GM12878 (cell line): ENCODE results near the gene ADAMTSL3. TPM values are rescaled to one million over a fixed set of nuclear protein-coding genes. Genes with fewer than 3 reads are reported as not detected.

Experiments used
- ATAC-seq: fragments of 200-7000 bp; cut with Tn5 transposase; 3 replicates; pipeline ENCODE4 v1.9.1; 2020; ENCODE audit warnings: mild to moderate bottlenecking, moderate library complexity
- BruUV-seq: library from RNA; stranded (reverse); fragments of 400-500 nt; replicated peaks from 2 replicates; lab custom pipeline; 2021; lab: Mats Ljungman, UMichigan
- CTCF ChIA-PET: fragments of 300-600 bp; sonication (Branson Sonifier 250); formaldehyde crosslinking; extraction: SDS; loops from one replicate; lab custom pipeline; 2021; ENCODE audit warnings: inconsistent platforms; lab: Yijun Ruan, JAX
- POLR2A ChIA-PET: fragments of 350-600 bp; formaldehyde crosslinking; extraction: SDS; loops from one replicate; lab custom pipeline; 2021; ENCODE audit warnings: inconsistent platforms; lab: Charles Lee
- RAD21 ChIA-PET: fragments of 300-600 bp; sonication (Branson Sonifier 250); formaldehyde crosslinking; loops from one replicate; lab custom pipeline; 2023; ENCODE audit warnings: antibody characterized with exemption; ENCODE audit not compliant: unreplicated experiment; lab: Charles Lee
- SMC1A ChIA-PET: fragments of 300-600 bp; sonication (Branson Sonifier 250); formaldehyde crosslinking; loops from one replicate; lab custom pipeline; 2023; ENCODE audit not compliant: unreplicated experiment, uncharacterized antibody; lab: Charles Lee
- DNase-seq: peaks from one replicate; pipeline ENCODE4 v3.0.0-alpha.2; 2011; ENCODE audit warnings: low read depth, low spot score
- FAIRE-seq: peaks from 3 replicates; lab custom pipeline; 2011; peaks lifted over from hg19 to GRCh38; lab: Jason Lieb, UNC
- H2AFZ ChIP-seq: 2 replicates; pipeline ENCODE4 v1.6.0; 2011; ENCODE audit warnings: low read depth, low read length, control low read depth; ENCODE audit not compliant: control insufficient read depth
- H3K27ac ChIP-seq: 2 replicates; pipeline ENCODE4 v1.5.1; 2011; ENCODE audit warnings: control low read depth; ENCODE audit not compliant: control insufficient read depth, insufficient read depth
- H3K27me3 ChIP-seq, 2 experiments: replicated peaks in 1 of 2; 2 replicates each; pipeline versions ENCODE4 v1.6.0 to v1.6.1; 2011; ENCODE audit warnings: low read length in 1 of 2; ENCODE audit not compliant: control insufficient read depth in 2 of 2, insufficient read depth in 2 of 2
- H3K36me3 ChIP-seq, 2 experiments: 2 replicates each; pipeline ENCODE4 v1.5.1; 2011; ENCODE audit warnings: low read length in 1 of 2; ENCODE audit not compliant: control insufficient read depth in 2 of 2, insufficient read depth in 2 of 2
- H3K4me1 ChIP-seq: 2 replicates; pipeline ENCODE4 v1.6.1; 2011; ENCODE audit warnings: mild to moderate bottlenecking, low read length, moderate library complexity, mixed read lengths; ENCODE audit not compliant: control insufficient read depth, insufficient read depth
- H3K4me2 ChIP-seq: 2 replicates; pipeline ENCODE4 v1.6.0; 2011; ENCODE audit warnings: control low read depth; ENCODE audit not compliant: control insufficient read depth, insufficient read depth
- H3K4me3 ChIP-seq: fragments of 200-600 bp; sonication (generic); 2 replicates; pipeline ENCODE4 v1.5.1; 2016
- H3K79me2 ChIP-seq: 2 replicates; pipeline ENCODE4 v1.6.0; 2011; ENCODE audit warnings: low read length; ENCODE audit not compliant: control insufficient read depth, insufficient read depth
- H3K9ac ChIP-seq: 2 replicates; pipeline ENCODE4 v1.8.0; 2011; ENCODE audit warnings: low read length, control low read depth, mixed read lengths; ENCODE audit not compliant: control insufficient read depth, insufficient read depth
- H3K9me3 ChIP-seq: replicated peaks from 3 replicates; pipeline ENCODE4 v1.5.1; 2011; ENCODE audit warnings: mild to moderate bottlenecking, low read length; ENCODE audit not compliant: control insufficient read depth, insufficient read depth
- H4K20me1 ChIP-seq: 2 replicates; pipeline ENCODE4 v1.6.0; 2011; ENCODE audit not compliant: control insufficient read depth, insufficient read depth
- ATF2 ChIP-seq: IDR thresholded peaks from 2 replicates; pipeline ENCODE4 v1.6.1; 2012; ENCODE audit warnings: low read length, inconsistent platforms
- CHD1 ChIP-seq: IDR thresholded peaks from 2 replicates; pipeline ENCODE4 v1.6.1; 2012; ENCODE audit warnings: low read depth, low read length, improper control_type of control experiment
- DPF2 ChIP-seq: fragments of 450-650 bp; IDR thresholded peaks from 2 replicates; pipeline ENCODE4 v1.6.1; 2017; ENCODE audit warnings: mild to moderate bottlenecking
- E4F1 ChIP-seq: fragments of 450-650 bp; IDR thresholded peaks from 2 replicates; pipeline ENCODE4 v1.6.1; 2018; ENCODE audit warnings: borderline replicate concordance, mild to moderate bottlenecking; ENCODE audit not compliant: partially characterized antibody
- IKZF2 ChIP-seq, 2 experiments: fragments of 450-650 bp; IDR thresholded peaks; 2 replicates each; pipeline ENCODE4 v1.6.1; 2017; ENCODE audit warnings: mild to moderate bottlenecking in 2 of 2, moderate library complexity in 2 of 2
- KLF5 ChIP-seq: fragments of 450-650 bp; IDR thresholded peaks from 2 replicates; pipeline ENCODE4 v1.6.1; 2014; ENCODE audit warnings: mild to moderate bottlenecking; ENCODE audit not compliant: partially characterized antibody
- MTA2 ChIP-seq: fragments of 450-650 bp; IDR thresholded peaks from 2 replicates; pipeline ENCODE4 v1.6.1; 2016; ENCODE audit warnings: low read depth, mild to moderate bottlenecking, moderate library complexity
- MYC ChIP-seq: IDR thresholded peaks from 2 replicates; pipeline ENCODE4 v1.6.1; 2011; ENCODE audit warnings: mild to moderate bottlenecking, low read length, moderate library complexity, inconsistent platforms; ENCODE audit not compliant: insufficient read depth, insufficient replicate concordance, insufficient read length, severe bottlenecking
- NFYA ChIP-seq: IDR thresholded peaks from 2 replicates; pipeline ENCODE4 v1.6.1; 2011; ENCODE audit warnings: low read depth, mild to moderate bottlenecking, low read length, improper control_type of control experiment, borderline replicate concordance
- POU2F2 ChIP-seq: IDR thresholded peaks from 3 replicates; pipeline ENCODE4 v1.6.1; 2011; ENCODE audit warnings: low read depth, mild to moderate bottlenecking, low read length, borderline replicate concordance
- RCOR1 ChIP-seq: conservative IDR thresholded peaks from 2 replicates; pipeline ENCODE4 v1.6.1; 2012; ENCODE audit warnings: low read depth, low read length, improper control_type of control experiment
- SMAD5 ChIP-seq: IDR thresholded peaks from 2 replicates; pipeline ENCODE4 v1.6.1; 2016; ENCODE audit warnings: antibody characterized with exemption, low read depth
- SPI1 ChIP-seq: IDR thresholded peaks from 2 replicates; pipeline ENCODE4 v1.6.1; 2011; ENCODE audit warnings: low read depth, mild to moderate bottlenecking, low read length, moderate library complexity, borderline replicate concordance; ENCODE audit not compliant: insufficient read depth
- TCF3 ChIP-seq: IDR thresholded peaks from 2 replicates; pipeline ENCODE4 v1.6.1; 2012; ENCODE audit warnings: low read depth, mild to moderate bottlenecking, low read length, borderline replicate concordance; ENCODE audit not compliant: insufficient read depth
- WGBS: methylation state at CpG from one replicate; pipeline ENCODE4 v1.1.6; 2016; ENCODE audit warnings: low lambda C conversion rate; ENCODE audit not compliant: insufficient replicate concordance, insufficient coverage; ENCODE audit errors: missing lambda C conversion rate; 5-methylcytosine and 5-hydroxymethylcytosine counted together
- in situ Hi-C: fragments of 300-500 bp; cut with MboI; formaldehyde crosslinking; loops from 9 replicates; pipeline ENCODE4 v1.14.3; 2018; ENCODE audit warnings: mixed read lengths
- intact Hi-C: fragments of 100-400 bp; cut with micrococcal nuclease; formaldehyde crosslinking; loops from one replicate; pipeline ENCODE4 v1.14.2; 2022; ENCODE audit not compliant: unreplicated experiment
- polyA plus RNA-seq, 11 experiments: library from polyadenylated mRNA; depleted of rRNA in 4 of 11; unstranded in 6 of 11; stranded (reverse) in 5 of 11; fragments of >200 nt; fragmentation: Nextera tagmentation in 4 of 11; fragmentation: Illumina TruSeq in 1 of 11; extraction: Ambion mirVana in 4 of 11; extraction: Trizol in 1 of 11; gene quantifications; 1 replicate in 1 of 11; 2 replicates in 10 of 11; pipeline versions ENCODE4 v1.2.1 to v1.2.3, GENCODE V29; 2011 to 2016; ENCODE audit warnings: inconsistent platforms in 2 of 11, missing spikeins in 2 of 11, low read depth in 1 of 11
- total RNA-seq, 4 experiments: library from RNA; depleted of rRNA in 3 of 4; stranded (reverse); fragments of >200 nt in 3 of 4; fragmentation: Illumina TruSeq in 1 of 4; extraction: Trizol in 1 of 4; gene quantifications; 2 replicates each; pipeline versions ENCODE4 v1.2.1 to v1.2.3, GENCODE V29; 2013 to 2021
- TF ChIP-seq, protein P1 (sequence below): fragments of 450-650 bp; formaldehyde crosslinking; IDR thresholded peaks from 2 replicates; pipeline ENCODE4 v1.5.0; 2022; ENCODE audit warnings: mild to moderate bottlenecking, missing genetic modification characterization

ADAMTSL3 gene
- total and polyA plus RNA-seq, 10 of the 15 experiments (the other 5 are each of a cell fraction or from before 2014, with no cell fraction given), result 0.01 to 0.28 (median 0.13) TPM

- in situ Hi-C loops (no loop called here), intact Hi-C loops (no loop called here)
- Histone ChIP-seq H3K27ac (no peak overlapping the region), H3K79me2 (no peaks in the 10 kb centered on the region), H3K27me3 (no peaks in the 10 kb centered on the region), H3K9ac (no peak overlapping the region), H4K20me1 (no peaks in the 10 kb centered on the region), H3K36me3 (no peaks in the 10 kb centered on the region), H3K4me3 (no peak overlapping the region), H3K4me1 (no peaks in the 10 kb centered on the region), H3K4me2 (no peak overlapping the region), H3K9me3 (no peaks in the 10 kb centered on the region; the same call in 2 of the 3 replicates), H2AFZ (no peak overlapping the region)
- WGBS, result 43% methylated on average over 4 of the region's 4 CpGs
- ATAC-seq (no peak), FAIRE-seq (no peak), DNase-seq (no peak)
- ChIA-PET POLR2A (no interaction called here), SMC1A (interaction anchor here (0.9 to 1.1 kb wide), 2 partner anchors 12 to 14 kb away, joined by 3 read pairs; no protein-coding TSS in a partner anchor), CTCF (interaction anchor here (1.1 to 1.6 kb wide), 2 partner anchors 8 to 32 kb away, joined by 3 to 4 read pairs; no protein-coding TSS in a partner anchor), RAD21 (no interaction called here)
- no TSS peak for BruUV-seq
- TF ChIP-seq ATF2 (no peak), TCF3 (no peak), NFYA (no peak), DPF2 (no peak), SPI1 (no peak), IKZF2 (IDR thresholded peaks at IDR 0.05) (no peak), E4F1 (no peak), CHD1 (no peak), MTA2 (no peak), KLF5 (no peak), SMAD5 (no peak), RCOR1 (no peak), POU2F2 (no peak), MYC (no peak)
- TF ChIP-seq, protein P1, sequence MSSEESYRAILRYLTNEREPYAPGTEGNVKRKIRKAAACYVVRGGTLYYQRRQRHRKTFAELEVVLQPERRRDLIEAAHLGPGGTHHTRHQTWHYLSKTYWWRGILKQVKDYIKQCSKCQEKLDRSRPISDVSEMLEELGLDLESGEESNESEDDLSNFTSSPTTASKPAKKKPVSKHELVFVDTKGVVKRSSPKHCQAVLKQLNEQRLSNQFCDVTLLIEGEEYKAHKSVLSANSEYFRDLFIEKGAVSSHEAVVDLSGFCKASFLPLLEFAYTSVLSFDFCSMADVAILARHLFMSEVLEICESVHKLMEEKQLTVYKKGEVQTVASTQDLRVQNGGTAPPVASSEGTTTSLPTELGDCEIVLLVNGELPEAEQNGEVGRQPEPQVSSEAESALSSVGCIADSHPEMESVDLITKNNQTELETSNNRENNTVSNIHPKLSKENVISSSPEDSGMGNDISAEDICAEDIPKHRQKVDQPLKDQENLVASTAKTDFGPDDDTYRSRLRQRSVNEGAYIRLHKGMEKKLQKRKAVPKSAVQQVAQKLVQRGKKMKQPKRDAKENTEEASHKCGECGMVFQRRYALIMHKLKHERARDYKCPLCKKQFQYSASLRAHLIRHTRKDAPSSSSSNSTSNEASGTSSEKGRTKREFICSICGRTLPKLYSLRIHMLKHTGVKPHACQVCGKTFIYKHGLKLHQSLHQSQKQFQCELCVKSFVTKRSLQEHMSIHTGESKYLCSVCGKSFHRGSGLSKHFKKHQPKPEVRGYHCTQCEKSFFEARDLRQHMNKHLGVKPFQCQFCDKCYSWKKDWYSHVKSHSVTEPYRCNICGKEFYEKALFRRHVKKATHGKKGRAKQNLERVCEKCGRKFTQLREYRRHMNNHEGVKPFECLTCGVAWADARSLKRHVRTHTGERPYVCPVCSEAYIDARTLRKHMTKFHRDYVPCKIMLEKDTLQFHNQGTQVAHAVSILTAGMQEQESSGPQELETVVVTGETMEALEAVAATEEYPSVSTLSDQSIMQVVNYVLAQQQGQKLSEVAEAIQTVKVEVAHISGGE (CRISPR knock-in tag), result no peak
Observed at GRCh38 chr15:84006421-84006820, 352.5 kb downstream of the ADAMTSL3 start.
